ENCODE results near the gene CFAP92. TPM values are rescaled to one million over a fixed set of nuclear protein-coding genes. Genes with fewer than 3 reads are reported as not detected.
"Not testable (repeated sequence)": the region's sequence is repeated elsewhere in the genome, so short reads cannot be mapped to it uniquely, and the experiment has no call there.

CFAP92 gene
- total RNA-seq, 1 donor from 2014 or later, result not detected

GRCh38 chr3:128880455-128880854 lies 113.4 kb downstream of the CFAP92 start:
- intact Hi-C loops (cut with micrococcal nuclease); H3K9me3 Mint-ChIP-seq; H3K27me3 Mint-ChIP-seq; DNase-seq: not testable (repeated sequence)
- peak overlapping the region; percentile 94 for H3K27ac Mint-ChIP-seq
- peaks cover 43% of the 10 kb centered on the region for H3K36me3 Mint-ChIP-seq (ENCODE audit: low read depth)
- peaks cover 57% of the 10 kb centered on the region for H3K4me1 Mint-ChIP-seq
- H3K4me3 Mint-ChIP-seq, result peak overlapping the region; percentile 88

GRCh38 chr3:128879991-128880390 lies 113.9 kb downstream of the CFAP92 start:
- peaks cover 59% of the 10 kb centered on the region for H3K4me1 Mint-ChIP-seq
- H3K27ac Mint-ChIP-seq, result peak overlapping the region; percentile 94
- H3K36me3 Mint-ChIP-seq (ENCODE audit: low read depth), result peaks cover 40% of the 10 kb centered on the region
- intact Hi-C loops (cut with micrococcal nuclease), result loop anchor here (1.0 to 10.0 kb wide), 12 partner anchors 33 to 395 kb away; partner anchors contain the start of genes CNBP, COPG1, HMCES and ISY1
- H3K4me3 Mint-ChIP-seq, result peak overlapping the region; percentile 88
- H3K27me3 Mint-ChIP-seq, result no peaks in the 10 kb centered on the region
- no peaks in the 10 kb centered on the region for H3K9me3 Mint-ChIP-seq
- peak; percentile 70 for DNase-seq

GRCh38 chr3:128879125-128879969 lies 114.5 kb downstream of the CFAP92 start, which contains the start of gene ACAD9:
Gene ACAD9, plus strand, starts transcription at chr3:128879620. Its CDS starts 72 bp downstream, at chr3:128879692.
- Mint-ChIP-seq H3K9me3 (no peaks in the 10 kb centered on the region), H3K4me1 (peaks cover 59% of the 10 kb centered on the region), H3K4me3 (peak within 1 kb of the TSS; percentile 88), H3K27me3 (peaks cover 3% of the 10 kb centered on the region), H3K36me3 (ENCODE audit: low read depth) (peaks cover 35% of the 10 kb centered on the region), H3K27ac (peak within 1 kb of the TSS; percentile 94)
- peak; percentile 100 for DNase-seq
- intact Hi-C loops (cut with micrococcal nuclease), result loop anchor here (1.0 to 10.0 kb wide), 12 partner anchors 33 to 395 kb away; partner anchors contain the start of genes CNBP, COPG1, HMCES and ISY1

- Mint-ChIP-seq H3K4me1 (peaks cover 52% of the 10 kb centered on the region), H3K4me3 (peak overlapping the region; percentile 88), H3K27ac (peak overlapping the region; percentile 94), H3K36me3 (ENCODE audit: low read depth) (peaks cover 28% of the 10 kb centered on the region), H3K9me3 (no peaks in the 10 kb centered on the region), H3K27me3 (peaks cover 3% of the 10 kb centered on the region)
- peak; percentile 78 for DNase-seq
- intact Hi-C loops (cut with micrococcal nuclease), result loop anchor here (1.0 to 10.0 kb wide), 12 partner anchors 32 to 396 kb away; partner anchors contain the start of genes CNBP, COPG1, HMCES and ISY1
Measured at GRCh38 chr3:128878556-128879124, 115.2 kb downstream of the CFAP92 start.

- no peaks in the 10 kb centered on the region for H3K9me3 Mint-ChIP-seq
- no peak for DNase-seq
- H3K4me3 Mint-ChIP-seq, result peak overlapping the region; percentile 88
- peaks cover 26% of the 10 kb centered on the region for H3K36me3 Mint-ChIP-seq (ENCODE audit: low read depth)
- H3K27ac Mint-ChIP-seq, result peak overlapping the region; percentile 17
- peaks cover 3% of the 10 kb centered on the region for H3K27me3 Mint-ChIP-seq
- peaks cover 50% of the 10 kb centered on the region for H3K4me1 Mint-ChIP-seq
- intact Hi-C loops (cut with micrococcal nuclease), result loop anchor here (2.0 to 10.0 kb wide), 5 partner anchors 31 to 397 kb away; partner anchors contain the start of genes CNBP, COPG1 and HMCES
Measured at GRCh38 chr3:128878011-128878457, 115.8 kb downstream of the CFAP92 start.

GRCh38 chr3:128875556-128876120 lies 118.2 kb downstream of the CFAP92 start:
- H3K4me1 Mint-ChIP-seq, result peaks cover 31% of the 10 kb centered on the region

GRCh38 chr3:128874481-128875180 lies 119.2 kb downstream of the CFAP92 start:
- no peak overlapping the region for H3K4me3 Mint-ChIP-seq
- intact Hi-C loops (cut with micrococcal nuclease), result loop anchor here (5.0 to 10.0 kb wide), 2 partner anchors 308 to 400 kb away; partner anchors contain the start of genes CNBP and HMCES

More at GRCh38 chr3:128875556-128876120, 118.2 kb downstream of the CFAP92 start:
- Mint-ChIP-seq H3K4me3 (no peak overlapping the region), H3K27ac (no peak overlapping the region), H3K36me3 (ENCODE audit: low read depth) (peaks cover 11% of the 10 kb centered on the region), H3K9me3 (no peaks in the 10 kb centered on the region), H3K27me3 (peaks cover 3% of the 10 kb centered on the region)
- peak; percentile 89 for DNase-seq
- intact Hi-C loops (cut with micrococcal nuclease), result loop anchor here (5.0 to 10.0 kb wide), 2 partner anchors 307 to 399 kb away; partner anchors contain the start of genes CNBP and HMCES

GRCh38 chr3:128873244-128874022 lies 120.4 kb downstream of the CFAP92 start:
- Mint-ChIP-seq H3K9me3 (no peaks in the 10 kb centered on the region), H3K27me3 (peaks cover 3% of the 10 kb centered on the region), H3K4me1 (peaks cover 17% of the 10 kb centered on the region), H3K36me3 (ENCODE audit: low read depth) (peaks cover 2% of the 10 kb centered on the region), H3K27ac (peak overlapping the region; percentile 39), H3K4me3 (no peak overlapping the region)
- intact Hi-C loops (cut with micrococcal nuclease), result loop anchor here (10.0 kb wide), 1 partner anchor 401 kb away; the partner anchor contains the start of gene HMCES
- no peak for DNase-seq

More at GRCh38 chr3:128874481-128875180, 119.2 kb downstream of the CFAP92 start:
- Mint-ChIP-seq H3K4me1 (peaks cover 26% of the 10 kb centered on the region), H3K36me3 (ENCODE audit: low read depth) (peaks cover 9% of the 10 kb centered on the region), H3K27ac (no peak overlapping the region), H3K27me3 (peaks cover 3% of the 10 kb centered on the region), H3K9me3 (no peaks in the 10 kb centered on the region)
- DNase-seq, result no peak

- Mint-ChIP-seq H3K9me3 (no peaks in the 10 kb centered on the region), H3K27ac (no peak overlapping the region), H3K4me1 (peaks cover 11% of the 10 kb centered on the region), H3K4me3 (no peak overlapping the region), H3K36me3 (ENCODE audit: low read depth) (peaks cover 2% of the 10 kb centered on the region), H3K27me3 (peaks cover 3% of the 10 kb centered on the region)
- no peak for DNase-seq
- intact Hi-C loops (cut with micrococcal nuclease), result loop anchor here (10.0 kb wide), 1 partner anchor 402 kb away; the partner anchor contains the start of gene HMCES
Measured at GRCh38 chr3:128872744-128873143, 121.1 kb downstream of the CFAP92 start.

GRCh38 chr3:128872282-128872681 lies 121.6 kb downstream of the CFAP92 start:
- no peaks in the 10 kb centered on the region for H3K9me3 Mint-ChIP-seq
- no peak for DNase-seq
- H3K27me3 Mint-ChIP-seq, result peaks cover 3% of the 10 kb centered on the region
- no peak overlapping the region for H3K27ac Mint-ChIP-seq
- peaks cover 9% of the 10 kb centered on the region for H3K4me1 Mint-ChIP-seq
- no peaks in the 10 kb centered on the region for H3K36me3 Mint-ChIP-seq (ENCODE audit: low read depth)
- intact Hi-C loops (cut with micrococcal nuclease), result loop anchor here (10.0 kb wide), 1 partner anchor 403 kb away; the partner anchor contains the start of gene HMCES
- H3K4me3 Mint-ChIP-seq, result no peak overlapping the region

- no peak overlapping the region for H3K27ac Mint-ChIP-seq
- H3K4me3 Mint-ChIP-seq, result no peak overlapping the region
- intact Hi-C loops (cut with micrococcal nuclease), result loop anchor here (10.0 kb wide), 1 partner anchor 404 kb away; the partner anchor contains the start of gene HMCES
- H3K9me3 Mint-ChIP-seq, result no peaks in the 10 kb centered on the region
- H3K4me1 Mint-ChIP-seq, result peaks cover 5% of the 10 kb centered on the region
- DNase-seq, result no peak
- no peaks in the 10 kb centered on the region for H3K36me3 Mint-ChIP-seq (ENCODE audit: low read depth)
- peaks cover 3% of the 10 kb centered on the region for H3K27me3 Mint-ChIP-seq
Measured at GRCh38 chr3:128870347-128870746, 123.5 kb downstream of the CFAP92 start.

Data from activated CD4-positive, alpha-beta T cell treated with anti-CD3 and anti-CD28 coated beads, Interleukin-2, amount 10 ng/mL, durations not matched to agents 24 days and 14 days (primary cell).